Neural progenitor cell (in vitro differentiated cells): ENCODE data around the gene SCAPER. TPM values are rescaled to one million over a fixed set of nuclear protein-coding genes. Genes with fewer than 3 reads are reported as not detected.

Source experiments
- DNase-seq: peaks from one replicate; pipeline ENCODE4 v3.0.0-alpha.2; 2016; ENCODE audit warnings: low spot score
- H2AFZ ChIP-seq: fragments of 200-600 bp; sonication (generic); replicated peaks from 2 replicates; pipeline ENCODE4 v1.6.1; 2016; ENCODE audit warnings: antibody characterized with exemption
- H3F3A ChIP-seq: fragments of 200-600 bp; sonication (generic); 2 replicates; pipeline ENCODE4 v1.6.1; 2016; ENCODE audit warnings: antibody characterized with exemption, low read depth
- H3K27ac ChIP-seq: fragments of 200-600 bp; sonication (generic); 2 replicates; pipeline ENCODE4 v1.5.1; 2016; ENCODE audit warnings: mild to moderate bottlenecking
- H3K27me3 ChIP-seq: fragments of 200-600 bp; sonication (generic); 2 replicates; pipeline ENCODE4 v1.6.1; 2016; ENCODE audit warnings: mild to moderate bottlenecking, moderate library complexity
- H3K36me3 ChIP-seq: fragments of 200-600 bp; sonication (generic); 2 replicates; pipeline ENCODE4 v1.5.1; 2016
- H3K4me1 ChIP-seq: fragments of 200-600 bp; sonication (generic); 2 replicates; pipeline ENCODE4 v1.6.1; 2016; ENCODE audit warnings: mixed run types
- H3K4me2 ChIP-seq: fragments of 200-600 bp; sonication (generic); 2 replicates; pipeline ENCODE4 v1.6.1; 2016
- H3K4me3 ChIP-seq: fragments of 200-600 bp; sonication (generic); 2 replicates; pipeline ENCODE4 v1.5.1; 2016
- H3K79me2 ChIP-seq: fragments of 200-600 bp; sonication (generic); 2 replicates; pipeline ENCODE4 v1.6.1; 2016; ENCODE audit warnings: low read depth
- H3K9ac ChIP-seq: fragments of 200-600 bp; sonication (generic); 2 replicates; pipeline ENCODE4 v1.6.1; 2016
- H3K9me3 ChIP-seq: fragments of 200-600 bp; sonication (generic); 2 replicates; pipeline ENCODE4 v1.5.1; 2016; ENCODE audit warnings: low read depth
- H4K20me1 ChIP-seq: fragments of 200-600 bp; sonication (generic); 2 replicates; pipeline ENCODE4 v1.6.1; 2016; ENCODE audit warnings: low read depth
- H3K27ac Mint-ChIP-seq: 3 replicates; pipeline ENCODE4 v1.8.0; 2021; ENCODE audit warnings: mixed read lengths
- H3K27me3 Mint-ChIP-seq: 2 replicates; pipeline ENCODE4 v1.8.0; 2022; ENCODE audit warnings: low read depth, mild to moderate bottlenecking, inconsistent platforms, moderate library complexity, mixed read lengths; ENCODE audit not compliant: insufficient read depth
- H3K36me3 Mint-ChIP-seq: 3 replicates; pipeline ENCODE4 v1.8.0; 2021; ENCODE audit warnings: mixed read lengths
- H3K4me1 Mint-ChIP-seq: 3 replicates; pipeline ENCODE4 v1.8.0; 2021; ENCODE audit warnings: mixed read lengths
- H3K4me3 Mint-ChIP-seq: 3 replicates; pipeline ENCODE4 v1.8.0; 2021; ENCODE audit warnings: mild to moderate bottlenecking, moderate library complexity, mixed read lengths
- H3K9me3 Mint-ChIP-seq: 3 replicates; pipeline ENCODE4 v1.8.0; 2020; ENCODE audit warnings: mixed read lengths
- CTCF ChIP-seq: fragments of 200-600 bp; sonication (generic); IDR thresholded peaks from 2 replicates; pipeline ENCODE4 v1.5.1; 2017; ENCODE audit warnings: antibody characterized with exemption, mild to moderate bottlenecking
- EZH2 ChIP-seq: fragments of 200-600 bp; sonication (generic); IDR thresholded peaks from 2 replicates; pipeline ENCODE4 v1.6.1; 2017; ENCODE audit warnings: antibody characterized with exemption, mild to moderate bottlenecking, moderate library complexity
- EZH2phosphoT487 ChIP-seq: fragments of 200-600 bp; sonication (generic); IDR thresholded peaks from 2 replicates; pipeline ENCODE4 v1.6.1; 2017; ENCODE audit warnings: antibody characterized with exemption
- total RNA-seq: library from RNA; depleted of rRNA; stranded (reverse); fragments of >200 nt; gene quantifications from 2 replicates; pipeline ENCODE4 v1.2.3, GENCODE V29; 2015; ENCODE audit warnings: low replicate concordance

Gene SCAPER
- total RNA-seq, 1 donor from 2014 or later: 20.4 TPM

- no peak for DNase-seq
Measured at GRCh38 chr15:76636059-76636458, 269.1 kb downstream of the SCAPER start.

GRCh38 chr15:76626611-76627010, 278.5 kb downstream of the SCAPER start:
- Histone ChIP-seq H3K79me2 (no peaks in the 10 kb centered on the region), H3K27me3 (no peaks in the 10 kb centered on the region), H3K27ac (no peak overlapping the region), H3K36me3 (no peaks in the 10 kb centered on the region), H3K9ac (no peak overlapping the region), H4K20me1 (peaks cover 3% of the 10 kb centered on the region), H3K9me3 (no peaks in the 10 kb centered on the region), H3K4me3 (no peak overlapping the region), H3K4me1 (no peaks in the 10 kb centered on the region), H2AFZ (no peak overlapping the region), H3F3A (no peaks in the 10 kb centered on the region), H3K4me2 (no peak overlapping the region)
- H3K9me3 Mint-ChIP-seq: no peaks in the 10 kb centered on the region
- H3K4me3 Mint-ChIP-seq: no peak overlapping the region
- no peaks in the 10 kb centered on the region for H3K27me3 Mint-ChIP-seq
- H3K4me1 Mint-ChIP-seq: no peaks in the 10 kb centered on the region
- DNase-seq: no peak
- no peaks in the 10 kb centered on the region for H3K36me3 Mint-ChIP-seq
- no peak overlapping the region for H3K27ac Mint-ChIP-seq
- TF ChIP-seq EZH2: no peak
- TF ChIP-seq CTCF: no peak
- TF ChIP-seq EZH2phosphoT487: no peak

More at GRCh38 chr15:76636059-76636458, 269.1 kb downstream of the SCAPER start:
- H3K36me3 ChIP-seq: no peaks in the 10 kb centered on the region
- Mint-ChIP-seq H3K36me3 (peaks cover 2% of the 10 kb centered on the region), H3K4me3 (no peak overlapping the region), H3K9me3 (peaks cover 9% of the 10 kb centered on the region), H3K27ac (no peak overlapping the region), H3K4me1 (no peaks in the 10 kb centered on the region), H3K27me3 (no peaks in the 10 kb centered on the region)
- no peaks in the 10 kb centered on the region for H3F3A ChIP-seq
- H3K4me2 ChIP-seq: no peak overlapping the region
- no peaks in the 10 kb centered on the region for H3K9me3 ChIP-seq
- H3K27me3 ChIP-seq: no peaks in the 10 kb centered on the region
- H2AFZ ChIP-seq: no peak overlapping the region
- H3K4me3 ChIP-seq: no peak overlapping the region
- H3K79me2 ChIP-seq: no peaks in the 10 kb centered on the region
- H3K4me1 ChIP-seq: no peaks in the 10 kb centered on the region
- TF ChIP-seq EZH2phosphoT487 (no peak), CTCF (no peak), EZH2 (no peak)
- no peak overlapping the region for H3K27ac ChIP-seq
- no peak overlapping the region for H3K9ac ChIP-seq
- H4K20me1 ChIP-seq: no peaks in the 10 kb centered on the region

GRCh38 chr15:76625267-76625666, 279.9 kb downstream of the SCAPER start:
- H3K4me1 Mint-ChIP-seq: no peaks in the 10 kb centered on the region
- no peak overlapping the region for H2AFZ ChIP-seq

More at GRCh38 chr15:76625267-76625666, 279.9 kb downstream of the SCAPER start:
- peak; percentile 4 for DNase-seq
- H3K4me1 ChIP-seq: no peaks in the 10 kb centered on the region
- H3K4me3 ChIP-seq: no peak overlapping the region
- Mint-ChIP-seq H3K27ac (no peak overlapping the region), H3K27me3 (no peaks in the 10 kb centered on the region), H3K9me3 (no peaks in the 10 kb centered on the region), H3K4me3 (no peak overlapping the region), H3K36me3 (no peaks in the 10 kb centered on the region)
- H3K4me2 ChIP-seq: no peak overlapping the region
- TF ChIP-seq EZH2 (no peak), CTCF (no peak)
- peaks cover 3% of the 10 kb centered on the region for H4K20me1 ChIP-seq
- no peaks in the 10 kb centered on the region for H3K36me3 ChIP-seq
- no peaks in the 10 kb centered on the region for H3K79me2 ChIP-seq
- H3K27ac ChIP-seq: no peak overlapping the region
- H3K9ac ChIP-seq: no peak overlapping the region
- no peaks in the 10 kb centered on the region for H3K27me3 ChIP-seq
- no peaks in the 10 kb centered on the region for H3F3A ChIP-seq
- H3K9me3 ChIP-seq: no peaks in the 10 kb centered on the region
